Amniotic stem cell (primary cell): Measurements from ENCODE around the gene MRPL12.

Experiments
- DNase-seq: peaks from one replicate; lab custom pipeline; 2025; lab: John Stamatoyannopoulos, UW

The MRPL12 gene

GRCh38 chr17:81682565-81683207, 20.5 kb upstream of the MRPL12 start:
- no peak for DNase-seq

- no peak for DNase-seq
These were observed 20.0 kb upstream of the MRPL12 start for GRCh38 chr17:81683208-81683583.

- peak; percentile 99 for DNase-seq
These were observed 19.4 kb upstream of the MRPL12 start, which contains the start of the genes ARL16 and HGS for GRCh38 chr17:81683584-81684441. ARL16 (minus strand) TSS chr17:81683797; CDS start chr17:81683753, 44 bp downstream. HGS (plus strand) TSS chr17:81684011; CDS start chr17:81684067, 56 bp downstream.

- peak; percentile 62 for DNase-seq
These were observed 18.7 kb upstream of the MRPL12 start for GRCh38 chr17:81684442-81684911.

- peak; percentile 35 for DNase-seq
These were observed 18.1 kb upstream of the MRPL12 start for GRCh38 chr17:81685108-81685507.

- no peak for DNase-seq
These were observed 16.6 kb upstream of the MRPL12 start for GRCh38 chr17:81686614-81687013.

GRCh38 chr17:81687770-81688541, 15.2 kb upstream of the MRPL12 start:
- no peak for DNase-seq

GRCh38 chr17:81688616-81689015, 14.6 kb upstream of the MRPL12 start:
- no peak for DNase-seq

- no peak for DNase-seq
These were observed 13.1 kb upstream of the MRPL12 start for GRCh38 chr17:81690066-81690465.

- no peak for DNase-seq
These were observed 12.6 kb upstream of the MRPL12 start for GRCh38 chr17:81690549-81690948.

- DNase-seq: no peak
These were observed 12.0 kb upstream of the MRPL12 start for GRCh38 chr17:81691196-81691595.

GRCh38 chr17:81691608-81692007, 11.6 kb upstream of the MRPL12 start:
- no peak for DNase-seq

- no peak for DNase-seq
These were observed 9.5 kb upstream of the MRPL12 start for GRCh38 chr17:81693509-81694210.

- DNase-seq: no peak
These were observed 8.4 kb upstream of the MRPL12 start for GRCh38 chr17:81694810-81695209.

GRCh38 chr17:81695211-81695610, 8.0 kb upstream of the MRPL12 start:
- DNase-seq: no peak

GRCh38 chr17:81695801-81696200, 7.4 kb upstream of the MRPL12 start:
- no peak for DNase-seq

GRCh38 chr17:81696218-81696941, 6.8 kb upstream of the MRPL12 start:
- DNase-seq: no peak

- no peak for DNase-seq
These were observed 5.7 kb upstream of the MRPL12 start for GRCh38 chr17:81697261-81698044.

- DNase-seq: no peak
These were observed 2.5 kb upstream of the MRPL12 start for GRCh38 chr17:81700353-81701287.
